Measurements from ENCODE around the gene YAE1.

- TF ChIP-seq ZFP3 (CRISPR knock-in tag; IDR thresholded peaks at IDR 0.05) (no peak), OSR1 (CRISPR knock-in tag; IDR thresholded peaks at IDR 0.05) (no peak), PATZ1 (CRISPR knock-in tag; IDR thresholded peaks at IDR 0.05; ENCODE audit: borderline replicate concordance) (no peak)
These were observed 18.9 kb upstream of the YAE1 start for GRCh38 chr7:39547336-39547735.

Measured in SK-N-SH treated with all-trans-retinoic acid at 6 μM for 48 hours (cell line).